HCT116 (cell line): ENCODE data around the gene ID1.

Experiments used
- CBX3 ChIP-seq: IDR thresholded peaks from 2 replicates; pipeline ENCODE4 v1.6.1; 2012; ENCODE audit warnings: low read depth
- CTCF ChIP-seq, 3 experiments: fragments of 200-600 bp in 1 of 3; sonication (generic) in 1 of 3; IDR thresholded peaks in 2 of 3; conservative IDR thresholded peaks in 1 of 3; 2 replicates each; pipeline ENCODE4 v1.5.1; 2012 to 2017; ENCODE audit warnings: low read depth in 2 of 3, low read length in 2 of 3, antibody characterized with exemption in 1 of 3, borderline replicate concordance in 1 of 3, control low read depth in 1 of 3, mild to moderate bottlenecking in 1 of 3, mixed read lengths in 1 of 3, mixed run types in 1 of 3, moderate library complexity in 1 of 3; ENCODE audit not compliant: insufficient read depth in 1 of 3
- EGR1 ChIP-seq: IDR thresholded peaks from 2 replicates; pipeline ENCODE4 v1.6.1; 2012; ENCODE audit warnings: low read depth
- EZH2 ChIP-seq: fragments of 200-600 bp; sonication (generic); IDR thresholded peaks from 2 replicates; pipeline ENCODE4 v1.6.1; 2017; ENCODE audit warnings: antibody characterized with exemption, mixed run types
- EZH2phosphoT487 ChIP-seq: fragments of 200-600 bp; IDR thresholded peaks from 2 replicates; pipeline ENCODE4 v1.6.1; 2018; ENCODE audit warnings: antibody characterized with exemption, borderline replicate concordance
- MAX ChIP-seq: IDR thresholded peaks from 2 replicates; pipeline ENCODE4 v1.6.1; 2012
- POLR2A ChIP-seq: IDR thresholded peaks from 2 replicates; pipeline ENCODE4 v1.7.0; 2011; ENCODE audit warnings: borderline replicate concordance; ENCODE audit not compliant: insufficient read depth, insufficient read length; ENCODE audit errors: extremely low read depth
- POLR2AphosphoS5 ChIP-seq: IDR thresholded peaks from 2 replicates; pipeline ENCODE4 v1.6.1; 2011; ENCODE audit warnings: mild to moderate bottlenecking, low read depth, low read length, moderate library complexity
- RAD21 ChIP-seq: IDR thresholded peaks from 2 replicates; pipeline ENCODE4 v1.6.1; 2012; ENCODE audit warnings: low read depth, mild to moderate bottlenecking
- REST ChIP-seq: IDR thresholded peaks from 2 replicates; pipeline ENCODE4 v1.6.1; 2012; ENCODE audit warnings: low read depth
- SIN3A ChIP-seq: IDR thresholded peaks from 2 replicates; pipeline ENCODE4 v1.6.1; 2012; ENCODE audit warnings: low read depth
- YY1 ChIP-seq: IDR thresholded peaks from 2 replicates; pipeline ENCODE4 v1.6.1; 2011; ENCODE audit warnings: low read length, low read depth, moderate library complexity, mild to moderate bottlenecking; ENCODE audit not compliant: insufficient replicate concordance; ENCODE audit errors: extremely low read depth
- ZBTB33 ChIP-seq: IDR thresholded peaks from 2 replicates; pipeline ENCODE4 v1.6.1; 2011; ENCODE audit warnings: mild to moderate bottlenecking, low read length, moderate library complexity; ENCODE audit not compliant: insufficient replicate concordance; ENCODE audit errors: extremely low read depth
- ZNF274 ChIP-seq: fragments of 200-500 bp; sonication (Bioruptor generic); IDR thresholded peaks from 2 replicates; pipeline ENCODE4 v1.6.1; 2014; ENCODE audit warnings: mild to moderate bottlenecking, low read depth, low read length, inconsistent platforms

DNA sequence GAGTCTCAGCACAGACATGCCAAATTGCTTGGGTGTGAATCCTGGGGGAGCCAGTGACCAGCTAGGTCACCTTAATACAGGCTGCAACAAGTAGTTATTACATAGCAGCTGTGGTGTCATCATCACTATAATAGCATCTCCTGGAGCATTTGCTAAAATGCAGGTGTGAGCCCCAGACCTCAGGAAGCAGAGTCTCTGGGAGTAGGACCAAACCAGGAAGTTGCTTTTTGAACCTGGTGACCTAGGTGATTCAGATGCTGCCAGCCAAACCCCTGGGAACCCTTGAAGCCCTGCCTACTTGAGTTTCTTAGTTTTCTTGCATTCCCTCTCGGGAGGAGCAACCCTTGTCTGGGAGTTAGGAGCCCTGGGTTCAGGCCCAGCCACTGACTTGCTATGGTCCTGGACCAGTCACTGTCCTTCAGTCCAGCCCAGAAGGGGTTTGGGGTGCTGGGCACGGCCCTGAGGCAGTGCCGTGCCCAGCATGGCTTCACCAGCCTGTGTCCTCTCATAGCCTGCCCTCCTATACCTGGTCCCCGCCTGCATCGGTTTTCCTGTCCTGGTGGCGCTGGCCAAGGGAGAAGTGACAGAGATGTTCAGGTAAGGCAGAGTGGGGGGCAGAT is 39.3 kb upstream of the ID1 start:
- TF ChIP-seq MAX (no peak), REST (no peak), CTCF (IDR thresholded peaks at IDR 0.05 in 2 of 3, conservative IDR thresholded peaks at IDR 0.05 in 1 of 3; ENCODE audit: borderline replicate concordance in 1 of 3, insufficient read depth in 1 of 3, low read depth in 2 of 3, low read length in 2 of 3) (no peak), ZBTB33 (no peak), EZH2 (no peak), ZNF274 (no peak), SIN3A (no peak), POLR2AphosphoS5 (no peak; the same call in 1 of the 2 replicates), EGR1 (no peak), EZH2phosphoT487 (no peak), RAD21 (no peak), POLR2A (no peak), YY1 (no peak), CBX3 (no peak)
